ENCODE results near the gene TCEANC2. TPM values are rescaled to one million over a fixed set of nuclear protein-coding genes. Genes with fewer than 3 reads are reported as not detected.

The TCEANC2 gene
- total and polyA plus RNA-seq, 12 donors = 1.4 to 5.9 (median 3.9) TPM

DNA sequence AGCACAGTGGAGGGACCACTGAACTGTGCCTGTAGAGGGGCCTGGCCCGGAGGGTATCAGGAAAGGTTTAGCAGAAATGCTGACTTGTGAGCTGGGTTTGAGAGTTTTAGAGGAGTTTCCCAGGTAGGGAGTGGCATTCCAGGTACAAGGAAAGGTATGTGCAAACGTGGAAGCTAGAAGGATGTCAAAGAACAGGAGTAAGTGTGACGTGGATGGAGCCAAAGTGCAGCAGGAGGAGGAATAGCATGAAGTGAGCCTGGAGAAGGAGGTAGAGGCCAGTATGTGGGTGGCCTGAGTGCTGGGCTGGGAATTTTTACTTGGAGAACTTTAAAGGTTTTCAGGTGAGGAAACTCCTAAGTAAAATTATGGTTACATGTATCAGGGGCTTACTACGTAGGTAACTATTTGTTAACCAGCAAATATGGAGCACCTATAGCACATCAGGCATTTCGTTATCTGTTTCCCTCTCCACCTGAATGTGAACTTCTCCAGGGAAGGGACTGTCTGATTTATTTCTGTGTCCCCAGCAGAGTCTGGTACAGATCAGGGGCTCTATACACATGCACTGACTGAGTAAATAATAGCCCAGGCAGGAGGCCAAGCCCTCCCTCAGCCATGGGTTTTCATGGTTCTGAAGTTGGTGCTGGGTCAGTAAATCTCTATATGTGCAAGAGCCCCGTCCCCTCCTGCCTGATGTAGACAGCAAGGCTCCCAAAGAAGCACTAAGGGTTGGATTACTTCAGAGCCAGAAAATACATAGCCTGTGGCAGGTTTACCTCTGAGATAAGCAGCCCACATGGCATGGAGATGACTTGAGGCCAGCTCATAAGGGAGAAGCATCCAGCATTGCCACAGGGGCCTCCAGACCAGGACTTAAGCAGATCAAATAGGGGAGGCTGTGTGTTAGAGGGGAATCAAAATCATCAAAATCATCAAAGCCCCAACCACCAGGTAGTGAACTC, 56.0 kb downstream of the TCEANC2 start:
- H3K4me3 ChIP-seq = no peak overlapping the region
- intact Hi-C loops (cut with DNase I) = no loop called here
- no peak overlapping the region for H3K27ac ChIP-seq
- ATAC-seq = peak in 1 of 8 donors; percentile 19
- TF ChIP-seq, protein P1, sequence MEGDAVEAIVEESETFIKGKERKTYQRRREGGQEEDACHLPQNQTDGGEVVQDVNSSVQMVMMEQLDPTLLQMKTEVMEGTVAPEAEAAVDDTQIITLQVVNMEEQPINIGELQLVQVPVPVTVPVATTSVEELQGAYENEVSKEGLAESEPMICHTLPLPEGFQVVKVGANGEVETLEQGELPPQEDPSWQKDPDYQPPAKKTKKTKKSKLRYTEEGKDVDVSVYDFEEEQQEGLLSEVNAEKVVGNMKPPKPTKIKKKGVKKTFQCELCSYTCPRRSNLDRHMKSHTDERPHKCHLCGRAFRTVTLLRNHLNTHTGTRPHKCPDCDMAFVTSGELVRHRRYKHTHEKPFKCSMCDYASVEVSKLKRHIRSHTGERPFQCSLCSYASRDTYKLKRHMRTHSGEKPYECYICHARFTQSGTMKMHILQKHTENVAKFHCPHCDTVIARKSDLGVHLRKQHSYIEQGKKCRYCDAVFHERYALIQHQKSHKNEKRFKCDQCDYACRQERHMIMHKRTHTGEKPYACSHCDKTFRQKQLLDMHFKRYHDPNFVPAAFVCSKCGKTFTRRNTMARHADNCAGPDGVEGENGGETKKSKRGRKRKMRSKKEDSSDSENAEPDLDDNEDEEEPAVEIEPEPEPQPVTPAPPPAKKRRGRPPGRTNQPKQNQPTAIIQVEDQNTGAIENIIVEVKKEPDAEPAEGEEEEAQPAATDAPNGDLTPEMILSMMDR (IDR thresholded peaks at IDR 0.05) = no peak
- H3K36me3 ChIP-seq = peaks cover 0 to 2% (median 0%) of the 10 kb centered on the region in 9 donors
- 92% methylated on average over 6 of the region's 6 CpGs for WGBS, 2 donors
- DNase-seq = no peak
- no peaks in the 10 kb centered on the region for H3K27me3 ChIP-seq
- H3K4me1 ChIP-seq = peaks cover 0 to 3% (median 0%) of the 10 kb centered on the region in 9 donors
- H3K9me3 ChIP-seq = no peaks in the 10 kb centered on the region

DNA sequence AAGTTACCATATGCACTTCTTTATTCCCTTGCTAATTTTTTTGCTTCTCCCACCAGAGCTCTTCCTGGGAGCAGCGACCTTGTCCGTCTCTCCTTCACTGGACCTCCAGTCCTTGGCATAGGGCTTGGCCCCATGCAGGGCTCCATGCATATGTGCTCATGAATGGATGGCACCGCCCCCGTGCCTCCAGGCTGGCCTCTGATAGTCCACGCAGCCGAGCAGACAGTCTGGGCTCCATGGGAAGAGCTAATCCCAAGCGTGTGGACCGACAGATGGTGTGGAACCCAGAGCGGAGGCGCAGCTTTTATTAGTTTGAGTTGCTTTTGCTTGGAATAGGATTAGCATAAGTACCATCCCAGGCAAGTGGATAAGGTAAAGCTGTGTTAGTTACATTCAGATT, 57.6 kb downstream of the TCEANC2 start:
- TF ChIP-seq, protein P1 (IDR thresholded peaks at IDR 0.05) = no peak
- Histone ChIP-seq H3K27me3 (no peaks in the 10 kb centered on the region), H3K4me1 (peaks cover 0 to 3% (median 0%) of the 10 kb centered on the region in 9 donors), H3K27ac (no peak overlapping the region), H3K4me3 (no peak overlapping the region), H3K9me3 (no peaks in the 10 kb centered on the region), H3K36me3 (no peaks in the 10 kb centered on the region)
- ATAC-seq (no peak), DNase-seq (no peak)
- intact Hi-C loops (cut with DNase I) = no loop called here
- WGBS, 2 donors = 92 to 94% methylated on average over 10 of the region's 10 CpGs

DNA sequence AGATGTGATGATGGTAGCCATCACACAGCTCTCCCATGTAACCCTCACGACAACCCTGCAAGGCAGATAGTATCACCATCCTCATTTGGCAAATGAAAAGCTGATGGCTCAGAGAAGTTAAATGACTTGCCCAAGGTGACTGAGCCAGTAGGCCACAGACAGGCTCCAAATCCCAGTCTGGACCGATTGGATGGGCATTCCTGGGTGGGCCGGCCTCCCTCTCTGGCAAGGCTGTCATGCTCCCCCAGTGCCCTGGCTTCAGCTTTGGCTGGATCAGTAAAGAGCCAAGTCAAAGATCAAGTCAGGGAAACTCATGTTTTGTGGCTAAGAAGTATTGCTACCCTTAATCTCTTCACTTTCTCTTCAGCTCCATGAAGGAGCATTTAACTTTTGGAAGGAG, 58.2 kb downstream of the TCEANC2 start:
- H3K36me3 ChIP-seq = no peaks in the 10 kb centered on the region
- no peak for ATAC-seq
- DNase-seq = no peak
- TF ChIP-seq, protein P1 (IDR thresholded peaks at IDR 0.05) = no peak
- no peak overlapping the region for H3K27ac ChIP-seq
- H3K27me3 ChIP-seq = no peaks in the 10 kb centered on the region
- WGBS, 2 donors = 82 to 95% methylated on average over 3 of the region's 3 CpGs
- no peak overlapping the region for H3K4me3 ChIP-seq
- H3K9me3 ChIP-seq = no peaks in the 10 kb centered on the region
- H3K4me1 ChIP-seq = peaks cover 0 to 3% (median 0%) of the 10 kb centered on the region in 9 donors
- intact Hi-C loops (cut with DNase I) = no loop called here

DNA sequence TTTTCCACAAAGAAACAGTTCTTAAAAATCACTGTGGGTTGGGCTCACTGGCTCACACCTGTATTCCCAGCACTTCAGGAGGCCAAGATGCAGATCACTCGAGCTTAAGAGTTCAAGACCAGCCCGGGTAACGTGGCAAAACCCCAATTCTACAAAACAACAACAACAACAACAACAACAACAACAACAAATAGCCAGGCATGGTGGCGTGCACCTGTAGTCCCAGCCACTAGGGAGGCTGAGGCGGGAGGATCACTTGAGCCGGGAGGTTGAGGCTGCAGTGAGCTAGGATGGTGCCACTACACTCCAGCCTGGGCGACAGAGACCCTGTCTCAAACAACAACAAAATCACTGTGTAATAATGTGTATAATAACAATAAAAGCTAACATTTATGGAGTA, 58.6 kb downstream of the TCEANC2 start:
- H3K36me3 ChIP-seq = no peaks in the 10 kb centered on the region
- WGBS, 2 donors = 95 to 97% methylated on average over 7 of the region's 7 CpGs
- TF ChIP-seq, protein P1 (IDR thresholded peaks at IDR 0.05) = no peak
- no peak overlapping the region for H3K27ac ChIP-seq
- no peaks in the 10 kb centered on the region for H3K27me3 ChIP-seq
- no peak for ATAC-seq
- no peak overlapping the region for H3K4me3 ChIP-seq
- H3K9me3 ChIP-seq = no peaks in the 10 kb centered on the region
- intact Hi-C loops (cut with DNase I) = no loop called here
- peaks cover 0 to 3% (median 0%) of the 10 kb centered on the region in 9 donors for H3K4me1 ChIP-seq
- no peak for DNase-seq

All from heart right ventricle (tissue), 16 donors.